GM12878 (cell line): ENCODE results near the gene EGR1.

ENCODE experiments used
- EP300 ChIP-seq, 2 experiments: fragments of 150-350 bp in 1 of 2; IDR thresholded peaks; 2 replicates each; pipeline ENCODE4 v1.6.1; 2011 to 2012; ENCODE audit warnings: low read depth in 2 of 2, low read length in 2 of 2, borderline replicate concordance in 1 of 2, improper control_type of control experiment in 1 of 2, inconsistent platforms in 1 of 2; ENCODE audit not compliant: control insufficient read depth in 1 of 2
- EZH2 ChIP-seq: IDR thresholded peaks from 2 replicates; pipeline ENCODE4 v1.6.1; 2012; ENCODE audit warnings: low read depth, mild to moderate bottlenecking, control low read depth, inconsistent platforms, low read length, borderline replicate concordance; ENCODE audit not compliant: control insufficient read depth
- GATAD2B ChIP-seq: fragments of 450-650 bp; conservative IDR thresholded peaks from 2 replicates; pipeline ENCODE4 v1.6.1; 2017; ENCODE audit warnings: low read depth, mild to moderate bottlenecking, moderate library complexity
- HDAC6 ChIP-seq: fragments of 200-600 bp; sonication (generic); IDR thresholded peaks from one replicate; pipeline ENCODE4 v1.8.0; 2017; ENCODE audit warnings: antibody characterized with exemption; ENCODE audit not compliant: unreplicated experiment
- JUND ChIP-seq: IDR thresholded peaks from 2 replicates; pipeline ENCODE4 v1.6.1; 2012; ENCODE audit warnings: low read depth, mild to moderate bottlenecking, low read length, improper control_type of control experiment, moderate library complexity
- PML ChIP-seq: IDR thresholded peaks from 2 replicates; pipeline ENCODE4 v1.6.1; 2012; ENCODE audit warnings: low read length, inconsistent platforms
- RAD21 ChIP-seq: IDR thresholded peaks from 2 replicates; pipeline ENCODE4 v1.6.1; 2011; ENCODE audit warnings: mild to moderate bottlenecking, low read depth, low read length, moderate library complexity; ENCODE audit not compliant: insufficient read depth
- SIX5 ChIP-seq: IDR thresholded peaks from 2 replicates; pipeline ENCODE4 v1.6.1; 2011; ENCODE audit warnings: mild to moderate bottlenecking, low read depth, low read length, moderate library complexity; ENCODE audit not compliant: severe bottlenecking
- TF ChIP-seq, protein P1 (sequence below), 3 experiments: IDR thresholded peaks in 2 of 3; conservative IDR thresholded peaks in 1 of 3; 2 replicates each; pipeline ENCODE4 v1.5.1; 2011; ENCODE audit warnings: low read depth in 3 of 3, low read length in 3 of 3, mild to moderate bottlenecking in 3 of 3, control low read depth in 2 of 3, moderate library complexity in 2 of 3, inconsistent platforms in 1 of 3, mixed read lengths in 1 of 3; ENCODE audit not compliant: control insufficient read depth in 2 of 3, insufficient read depth in 1 of 3; ENCODE audit errors: extremely low read depth in 1 of 3

DNA sequence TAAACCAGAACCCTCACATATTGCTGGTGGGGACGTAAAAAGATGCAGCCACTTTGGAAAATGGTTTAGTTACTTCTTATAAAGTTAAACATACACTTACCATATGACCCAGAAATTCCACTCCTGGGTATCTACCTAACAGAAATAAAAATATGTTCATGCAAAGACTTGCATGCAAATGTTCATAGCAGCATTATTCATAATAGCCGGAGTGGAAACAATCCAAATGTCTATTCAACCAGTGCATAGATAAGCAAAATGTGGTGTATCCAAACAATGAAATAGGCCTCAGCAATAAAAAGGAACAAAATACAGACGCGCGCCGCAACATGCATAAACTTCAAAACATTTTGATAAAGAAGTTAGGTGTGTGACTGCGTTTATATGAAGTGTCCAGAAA is 11.6 kb downstream of the EGR1 start:
- TF ChIP-seq EZH2 (no peak), RAD21 (no peak), EP300 (IDR thresholded peaks at IDR 0.05; ENCODE audit: borderline replicate concordance in 1 of 2, control insufficient read depth in 1 of 2, low read depth in 2 of 2, low read length in 2 of 2) (no peak), SIX5 (no peak), GATAD2B (no peak), PML (no peak), HDAC6 (no peak), JUND (no peak)
- TF ChIP-seq, protein P1, sequence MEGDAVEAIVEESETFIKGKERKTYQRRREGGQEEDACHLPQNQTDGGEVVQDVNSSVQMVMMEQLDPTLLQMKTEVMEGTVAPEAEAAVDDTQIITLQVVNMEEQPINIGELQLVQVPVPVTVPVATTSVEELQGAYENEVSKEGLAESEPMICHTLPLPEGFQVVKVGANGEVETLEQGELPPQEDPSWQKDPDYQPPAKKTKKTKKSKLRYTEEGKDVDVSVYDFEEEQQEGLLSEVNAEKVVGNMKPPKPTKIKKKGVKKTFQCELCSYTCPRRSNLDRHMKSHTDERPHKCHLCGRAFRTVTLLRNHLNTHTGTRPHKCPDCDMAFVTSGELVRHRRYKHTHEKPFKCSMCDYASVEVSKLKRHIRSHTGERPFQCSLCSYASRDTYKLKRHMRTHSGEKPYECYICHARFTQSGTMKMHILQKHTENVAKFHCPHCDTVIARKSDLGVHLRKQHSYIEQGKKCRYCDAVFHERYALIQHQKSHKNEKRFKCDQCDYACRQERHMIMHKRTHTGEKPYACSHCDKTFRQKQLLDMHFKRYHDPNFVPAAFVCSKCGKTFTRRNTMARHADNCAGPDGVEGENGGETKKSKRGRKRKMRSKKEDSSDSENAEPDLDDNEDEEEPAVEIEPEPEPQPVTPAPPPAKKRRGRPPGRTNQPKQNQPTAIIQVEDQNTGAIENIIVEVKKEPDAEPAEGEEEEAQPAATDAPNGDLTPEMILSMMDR (IDR thresholded peaks at IDR 0.05 in 2 of 3, conservative IDR thresholded peaks at IDR 0.05 in 1 of 3; ENCODE audit: control insufficient read depth in 2 of 3, extremely low read depth in 1 of 3, insufficient read depth in 1 of 3, low read depth in 3 of 3, low read length in 3 of 3): no peak
